ENCODE data around the gene WDR33. TPM values are rescaled to one million over a fixed set of nuclear protein-coding genes. Genes with fewer than 3 reads are reported as not detected.
A peak's percentile ranks its signal among the peaks of the same experiment; 100 is the strongest.

WDR33 gene
- total and polyA plus RNA-seq, 2 of the 13 experiments (the other 11 are each of a cell fraction or from before 2014, with no cell fraction given) = 54.9 to 78.2 TPM

DNA sequence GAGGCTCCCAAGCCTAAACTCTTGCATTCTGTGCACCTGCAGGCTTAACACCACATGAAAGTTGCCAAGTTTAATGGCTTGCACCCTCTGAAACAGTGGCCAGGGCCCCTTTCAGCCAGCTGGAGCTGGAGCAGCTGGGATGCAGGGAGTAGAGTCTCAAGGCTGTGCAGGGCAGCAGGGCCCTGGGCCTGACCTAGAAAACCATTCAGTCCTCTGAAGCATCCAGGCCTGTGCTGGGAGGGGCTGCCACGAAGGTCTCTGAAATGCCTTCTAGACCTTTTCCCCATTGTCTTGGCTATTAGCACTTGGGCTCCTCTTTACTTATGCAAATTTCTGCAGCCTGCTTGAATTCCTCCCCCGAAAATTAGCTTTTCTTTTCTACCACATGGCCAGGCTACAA, 120.3 kb downstream of the WDR33 start:
- Histone ChIP-seq H3K4me1 (ENCODE audit: insufficient read depth, low read length) (no peaks in the 10 kb centered on the region), H3K4me3 (replicated peaks in 1 of 3; ENCODE audit: insufficient read depth in 1 of 3, low read depth in 2 of 3, low read length in 3 of 3) (no peak overlapping the region), H3K79me2 (ENCODE audit: insufficient read depth, low read length) (no peaks in the 10 kb centered on the region), H3K27me3 (ENCODE audit: control insufficient read depth in 1 of 2, insufficient read depth in 2 of 2, low read length in 2 of 2) (peaks cover 0 to 5% of the 10 kb centered on the region in 2 experiments; a peak in 1 of 5 replicates), H3K4me2 (ENCODE audit: low read depth, low read length) (no peak overlapping the region), H3K9me3 (ENCODE audit: low read length) (peaks cover 32% of the 10 kb centered on the region), H3K36me3 (replicated peaks in 1 of 2; ENCODE audit: control insufficient read depth in 1 of 2, insufficient read depth in 2 of 2, low read length in 2 of 2) (no peaks in the 10 kb centered on the region), H2AFZ (ENCODE audit: low read length) (no peak overlapping the region), H3K9ac (ENCODE audit: insufficient read depth, low read depth, low read length) (no peak overlapping the region), H4K20me1 (ENCODE audit: insufficient read depth, low read length) (no peaks in the 10 kb centered on the region), H3K27ac (ENCODE audit: extremely low read length, insufficient read depth, low read length) (no peak overlapping the region)
- CTCF ChIA-PET (ENCODE audit: low intra/inter-chr PET ratio, low total read pairs) = no interaction called here
- POLR2A ChIA-PET = no interaction called here
- in situ Hi-C loops (cut with HindIII; ENCODE audit: extremely low pct_ligation_motif_present, low pct_unique_long_range_greater_than_20kb) = no loop called here
- no peak for FAIRE-seq
- BruUV-seq (replicated peaks) = no TSS peak
- intact Hi-C loops (cut with micrococcal nuclease; ENCODE audit: unreplicated experiment) = no loop called here
- WGBS (ENCODE audit: low lambda C conversion rate) = 8% methylated on average over 2 of the region's 2 CpGs
- TF ChIP-seq ZFP36 (IDR thresholded peaks at IDR 0.05; ENCODE audit: borderline replicate concordance, low read depth, low read length, partially characterized antibody) = peak; percentile 17
- TF ChIP-seq HIVEP1 (CRISPR knock-in tag; IDR thresholded peaks at IDR 0.05) = no peak
- TF ChIP-seq, protein P1, sequence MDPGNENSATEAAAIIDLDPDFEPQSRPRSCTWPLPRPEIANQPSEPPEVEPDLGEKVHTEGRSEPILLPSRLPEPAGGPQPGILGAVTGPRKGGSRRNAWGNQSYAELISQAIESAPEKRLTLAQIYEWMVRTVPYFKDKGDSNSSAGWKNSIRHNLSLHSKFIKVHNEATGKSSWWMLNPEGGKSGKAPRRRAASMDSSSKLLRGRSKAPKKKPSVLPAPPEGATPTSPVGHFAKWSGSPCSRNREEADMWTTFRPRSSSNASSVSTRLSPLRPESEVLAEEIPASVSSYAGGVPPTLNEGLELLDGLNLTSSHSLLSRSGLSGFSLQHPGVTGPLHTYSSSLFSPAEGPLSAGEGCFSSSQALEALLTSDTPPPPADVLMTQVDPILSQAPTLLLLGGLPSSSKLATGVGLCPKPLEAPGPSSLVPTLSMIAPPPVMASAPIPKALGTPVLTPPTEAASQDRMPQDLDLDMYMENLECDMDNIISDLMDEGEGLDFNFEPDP (CRISPR knock-in tag; conservative IDR thresholded peaks at IDR 0.05) = 0 out of 2 replicates have a peak, but pooled peaks have one; percentile 1
- TF ChIP-seq ELF3 (CRISPR knock-in tag; IDR thresholded peaks at IDR 0.05) = no peak
- no peak for TF ChIP-seq ZNF24 (IDR thresholded peaks at IDR 0.05)
- TF ChIP-seq DR1 (CRISPR knock-in tag; IDR thresholded peaks at IDR 0.05) = no peak
- no peak for TF ChIP-seq HNF4A (CRISPR knock-in tag; IDR thresholded peaks at IDR 0.05)
- no peak for TF ChIP-seq PRMT3 (CRISPR knock-in tag; IDR thresholded peaks at IDR 0.05; ENCODE audit: borderline replicate concordance, low read depth)
- no peak for TF ChIP-seq CREM (IDR thresholded peaks at IDR 0.05)
- no peak for TF ChIP-seq CREM (CRISPR knock-in tag; IDR thresholded peaks at IDR 0.05)
- ATAC-seq = no peak
- DNase-seq (ENCODE audit: low spot score) = no peak
